HL-60 (cell line): ENCODE data around the gene CCDC127.

Experiments
- CTCF ChIP-seq: IDR thresholded peaks from one replicate; pipeline ENCODE4 v1.5.1; 2011; ENCODE audit warnings: low read length, control low read depth, inconsistent platforms; ENCODE audit not compliant: insufficient read depth
- POLR2AphosphoS5 ChIP-seq: IDR thresholded peaks from 2 replicates; pipeline ENCODE4 v1.6.1; 2012; ENCODE audit warnings: low read depth
- TF ChIP-seq, protein P1 (sequence below): IDR thresholded peaks from 2 replicates; pipeline ENCODE4 v1.6.1; 2012; ENCODE audit warnings: low read depth; ENCODE audit not compliant: insufficient replicate concordance

- TF ChIP-seq CTCF (no peak), POLR2AphosphoS5 (no peak)
- TF ChIP-seq, protein P1, sequence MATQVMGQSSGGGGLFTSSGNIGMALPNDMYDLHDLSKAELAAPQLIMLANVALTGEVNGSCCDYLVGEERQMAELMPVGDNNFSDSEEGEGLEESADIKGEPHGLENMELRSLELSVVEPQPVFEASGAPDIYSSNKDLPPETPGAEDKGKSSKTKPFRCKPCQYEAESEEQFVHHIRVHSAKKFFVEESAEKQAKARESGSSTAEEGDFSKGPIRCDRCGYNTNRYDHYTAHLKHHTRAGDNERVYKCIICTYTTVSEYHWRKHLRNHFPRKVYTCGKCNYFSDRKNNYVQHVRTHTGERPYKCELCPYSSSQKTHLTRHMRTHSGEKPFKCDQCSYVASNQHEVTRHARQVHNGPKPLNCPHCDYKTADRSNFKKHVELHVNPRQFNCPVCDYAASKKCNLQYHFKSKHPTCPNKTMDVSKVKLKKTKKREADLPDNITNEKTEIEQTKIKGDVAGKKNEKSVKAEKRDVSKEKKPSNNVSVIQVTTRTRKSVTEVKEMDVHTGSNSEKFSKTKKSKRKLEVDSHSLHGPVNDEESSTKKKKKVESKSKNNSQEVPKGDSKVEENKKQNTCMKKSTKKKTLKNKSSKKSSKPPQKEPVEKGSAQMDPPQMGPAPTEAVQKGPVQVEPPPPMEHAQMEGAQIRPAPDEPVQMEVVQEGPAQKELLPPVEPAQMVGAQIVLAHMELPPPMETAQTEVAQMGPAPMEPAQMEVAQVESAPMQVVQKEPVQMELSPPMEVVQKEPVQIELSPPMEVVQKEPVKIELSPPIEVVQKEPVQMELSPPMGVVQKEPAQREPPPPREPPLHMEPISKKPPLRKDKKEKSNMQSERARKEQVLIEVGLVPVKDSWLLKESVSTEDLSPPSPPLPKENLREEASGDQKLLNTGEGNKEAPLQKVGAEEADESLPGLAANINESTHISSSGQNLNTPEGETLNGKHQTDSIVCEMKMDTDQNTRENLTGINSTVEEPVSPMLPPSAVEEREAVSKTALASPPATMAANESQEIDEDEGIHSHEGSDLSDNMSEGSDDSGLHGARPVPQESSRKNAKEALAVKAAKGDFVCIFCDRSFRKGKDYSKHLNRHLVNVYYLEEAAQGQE = no peak
Measured at GRCh38 chr5:184471-184870, 33.5 kb downstream of the CCDC127 start.
